GM19025 (cell line): ENCODE data around the gene DAAM2.

Experiments
- ATAC-seq: cut with Tn5 transposase; IDR thresholded peaks from one replicate; pipeline ENCODE4 v1.9.1; 2021; ENCODE audit warnings: mild to moderate bottlenecking, low read depth, moderate library complexity; ENCODE audit not compliant: unreplicated experiment

DAAM2 gene

GRCh38 chr6:39791850-39792539 is at the start of gene DAAM2:
TSS of gene DAAM2 (plus strand) at chr6:39792376. CDS start at chr6:39856303, 63,927 bp downstream.
- ATAC-seq: no peak

- no peak for ATAC-seq
Observed at GRCh38 chr6:39746795-39747194, 45.4 kb upstream of the DAAM2 start.

GRCh38 chr6:39752835-39753724 is 39.1 kb upstream of the DAAM2 start:
- no peak for ATAC-seq

GRCh38 chr6:39753725-39754045 is 38.5 kb upstream of the DAAM2 start:
- no peak for ATAC-seq

DNA sequence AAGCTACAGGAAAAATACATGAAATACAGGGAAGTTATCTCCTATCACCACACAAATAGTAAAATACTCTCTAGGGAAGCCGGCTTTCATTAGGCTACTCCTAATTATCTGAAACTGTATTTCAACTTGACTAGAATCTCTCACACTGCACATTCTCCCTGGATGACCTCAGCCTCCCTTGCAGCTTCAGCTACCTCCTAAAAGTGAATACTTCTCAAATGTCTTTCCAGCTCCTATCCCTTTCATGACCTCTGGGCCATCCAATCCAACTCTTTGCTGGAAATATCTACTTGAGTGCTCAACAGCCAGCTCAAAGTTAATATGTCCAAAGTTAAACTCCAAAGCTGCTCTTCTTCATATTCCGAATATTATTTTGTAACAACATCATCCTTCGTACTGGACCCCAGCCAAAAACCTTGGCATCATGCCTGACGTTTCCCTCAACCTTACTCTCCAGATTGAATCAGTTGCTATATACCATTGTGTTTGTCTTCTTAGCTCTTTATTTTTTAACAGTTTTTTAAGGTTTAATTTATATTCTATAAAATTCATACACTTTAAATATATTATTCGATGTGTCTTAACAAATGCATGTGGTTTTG is 37.6 kb upstream of the DAAM2 start:
- ATAC-seq: no peak

- ATAC-seq: no peak
Observed at GRCh38 chr6:39755231-39755630, 36.9 kb upstream of the DAAM2 start.

DNA sequence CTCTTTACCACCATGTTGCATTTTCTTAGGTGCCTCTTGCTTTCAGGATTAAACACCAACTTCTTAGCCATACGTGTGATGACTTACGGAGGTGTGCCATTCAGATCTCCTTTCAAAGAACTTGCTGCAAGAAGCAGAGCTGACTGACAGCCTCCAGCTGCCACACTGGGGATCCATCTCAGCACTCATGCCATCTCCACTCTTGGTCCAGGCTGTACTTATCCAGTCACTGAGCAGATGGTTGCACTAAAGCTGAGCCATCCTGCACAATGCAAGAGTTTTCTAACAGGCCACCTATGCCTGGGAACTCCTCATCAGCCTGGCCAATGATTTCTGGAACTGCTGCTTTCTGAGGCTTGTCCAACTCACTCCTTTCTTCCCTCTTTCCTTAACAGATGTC is 35.6 kb upstream of the DAAM2 start:
- no peak for ATAC-seq

- no peak for ATAC-seq
Observed at GRCh38 chr6:39758905-39759605, 33.1 kb upstream of the DAAM2 start.

DNA sequence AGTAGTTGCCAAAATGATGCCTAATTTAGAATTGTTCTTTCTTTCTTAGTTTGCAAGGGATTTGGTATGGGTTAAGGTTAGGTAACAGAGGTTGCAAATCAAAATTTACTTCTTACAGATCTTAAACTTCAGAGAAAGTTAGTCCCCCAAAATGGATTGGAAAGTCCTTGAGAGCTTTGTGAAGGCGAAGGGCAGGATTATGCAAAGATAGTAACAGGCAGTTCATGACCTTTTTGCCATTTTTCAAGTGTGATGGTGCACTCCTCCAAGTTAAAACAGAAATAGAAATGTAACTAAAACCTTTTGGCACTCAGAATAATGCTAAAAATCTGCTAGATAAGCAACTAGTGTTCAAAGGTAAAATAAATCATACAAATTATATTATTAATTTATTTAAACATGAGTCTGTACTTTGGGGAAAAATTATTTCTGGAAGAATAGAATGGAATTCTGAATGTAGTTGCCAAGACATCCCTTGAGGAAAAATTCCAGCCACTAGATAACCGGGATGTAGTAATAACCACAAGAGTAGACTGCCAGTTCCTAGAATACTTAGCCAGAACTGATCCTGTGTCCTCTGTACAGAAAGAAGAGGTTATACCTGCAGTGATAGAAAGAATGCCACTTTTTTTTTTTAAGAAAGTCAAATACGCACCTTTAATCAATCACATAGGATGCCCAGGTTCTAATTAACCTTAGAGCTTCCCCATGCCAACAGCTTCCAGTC is 31.8 kb upstream of the DAAM2 start:
- ATAC-seq: no peak

GRCh38 chr6:39765508-39766065 is 26.6 kb upstream of the DAAM2 start:
- ATAC-seq: no peak

GRCh38 chr6:39769012-39769411 is 23.2 kb upstream of the DAAM2 start:
- ATAC-seq: no peak

DNA sequence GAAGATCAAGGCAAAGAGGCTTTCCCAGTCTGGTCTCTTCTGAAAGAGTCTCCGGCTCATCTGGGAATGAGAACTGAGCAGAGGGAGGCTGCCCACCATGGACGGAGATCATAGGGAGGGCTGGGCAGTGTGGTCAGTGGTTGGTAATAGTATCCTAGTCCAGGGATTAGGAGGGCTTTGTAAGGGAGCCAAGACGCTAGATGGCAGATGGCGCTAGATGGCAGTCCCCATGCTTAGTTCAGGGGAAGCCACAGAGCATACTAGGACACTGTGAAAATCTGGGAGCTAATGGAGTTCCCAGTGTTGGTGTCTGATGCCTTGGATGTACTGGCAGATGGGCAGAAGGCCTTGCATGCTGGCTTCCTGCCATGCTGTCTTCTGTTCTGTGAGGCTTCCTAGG is 21.7 kb upstream of the DAAM2 start:
- no peak for ATAC-seq

DNA sequence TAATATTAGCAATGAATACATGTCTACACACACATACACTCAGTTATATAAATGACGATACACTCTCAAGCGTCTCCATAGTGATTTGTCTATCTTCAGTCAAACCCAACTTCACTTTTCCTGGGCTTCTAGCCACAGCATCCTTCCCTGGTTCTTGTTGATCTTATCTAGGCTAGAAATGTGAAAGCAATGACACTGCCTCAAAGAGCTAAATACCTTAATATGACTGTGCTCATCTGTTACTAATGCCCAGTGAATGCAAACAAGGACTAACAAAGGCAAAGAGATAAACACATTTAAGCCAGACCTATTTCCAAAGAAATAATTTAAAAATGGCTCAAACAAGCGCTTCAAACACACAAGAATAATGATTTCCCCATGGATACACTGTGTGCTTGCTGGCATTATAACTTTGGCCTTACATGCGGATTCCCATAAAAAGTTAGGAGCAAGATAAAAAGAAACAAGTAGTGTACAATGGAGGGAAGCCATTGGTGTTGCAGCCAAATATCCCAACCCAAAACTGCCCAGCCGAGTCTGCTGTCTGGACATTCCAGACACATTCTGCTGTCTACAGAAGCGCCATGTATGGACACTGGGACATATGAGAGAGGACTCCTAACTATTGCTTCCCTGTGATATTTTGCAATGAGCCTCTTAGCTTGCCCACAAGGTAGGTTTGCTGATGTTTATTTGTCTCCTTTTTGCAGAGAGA is 19.5 kb upstream of the DAAM2 start:
- ATAC-seq: no peak

DNA sequence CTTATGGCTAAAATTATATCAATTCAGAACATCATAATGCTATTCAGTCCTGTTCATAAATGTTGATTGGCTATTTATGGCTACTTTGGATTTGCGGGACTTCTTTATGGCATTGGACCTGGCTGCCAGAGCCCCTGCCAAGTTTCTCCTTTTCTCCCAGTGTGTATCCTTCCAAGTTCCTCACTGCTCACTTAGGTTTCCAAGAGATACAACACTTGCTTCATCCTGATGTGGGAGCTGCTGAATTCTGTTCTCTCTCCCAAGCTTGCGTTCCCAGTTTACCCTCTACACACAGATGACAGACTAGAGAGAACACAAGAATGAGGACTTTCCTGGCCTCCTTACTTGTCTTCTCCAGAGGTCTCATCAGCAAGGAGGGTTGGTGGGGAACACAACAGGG is 18.4 kb upstream of the DAAM2 start:
- ATAC-seq: no peak

DNA sequence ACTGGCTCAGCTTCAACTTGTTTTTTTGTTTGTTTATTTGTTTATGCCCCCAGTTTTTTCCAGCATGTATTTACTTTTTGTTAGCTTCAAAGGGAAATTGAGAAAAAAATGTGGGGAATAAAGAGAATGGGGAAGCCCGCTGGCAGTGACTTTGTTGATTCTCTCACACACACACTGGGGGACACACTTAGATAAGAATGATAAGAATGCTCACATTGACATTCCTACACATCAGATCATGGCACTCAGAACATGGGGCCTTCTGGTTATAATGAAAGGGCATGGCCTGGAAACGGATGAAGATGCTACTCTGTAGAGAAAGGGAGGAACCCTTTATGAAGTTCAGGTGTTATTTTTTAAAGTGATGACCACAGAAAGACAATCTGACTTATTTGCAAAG is 15.6 kb upstream of the DAAM2 start:
- no peak for ATAC-seq

DNA sequence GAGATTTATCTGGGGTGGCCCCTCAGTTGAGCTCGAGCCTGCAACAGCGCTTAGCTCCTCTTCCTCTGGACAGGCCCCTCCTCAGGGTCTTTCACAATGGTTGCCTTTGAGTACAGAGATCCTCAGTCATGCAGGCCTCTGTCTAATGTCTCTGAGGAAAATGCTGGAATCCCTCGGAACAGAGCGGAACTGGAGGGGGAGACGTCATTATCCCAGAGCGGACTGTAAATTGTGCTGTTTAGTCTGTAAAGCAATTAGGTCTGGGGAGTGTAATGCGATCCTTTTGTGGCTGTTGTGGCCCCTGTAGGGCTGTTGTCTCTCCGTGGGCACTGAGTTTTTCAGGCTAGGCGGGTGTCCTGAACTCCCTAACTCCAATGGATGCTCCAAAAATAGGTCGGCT is 15.0 kb upstream of the DAAM2 start:
- ATAC-seq: no peak

DNA sequence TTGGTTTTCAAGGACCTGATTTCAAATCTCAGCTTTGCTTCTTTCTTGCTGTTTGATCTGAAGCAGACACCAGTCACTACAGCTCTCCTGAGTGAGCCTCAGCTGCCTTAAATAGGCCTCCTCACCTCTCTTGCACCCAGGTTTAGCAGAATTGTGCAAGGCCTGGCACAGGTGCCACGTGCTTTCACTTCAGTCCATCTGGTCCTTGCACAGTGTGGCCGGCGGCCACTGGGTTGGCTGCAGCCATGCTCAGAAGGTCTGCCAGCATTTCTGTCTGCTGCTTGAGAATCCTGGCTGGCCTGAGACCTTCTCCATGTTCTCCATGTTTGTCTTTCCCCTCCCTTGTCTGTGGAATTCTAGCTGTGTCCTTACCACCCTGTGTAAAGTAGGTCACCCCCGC is 14.5 kb upstream of the DAAM2 start:
- no peak for ATAC-seq

GRCh38 chr6:39778581-39779255 is 13.5 kb upstream of the DAAM2 start:
- ATAC-seq: no peak

- ATAC-seq: no peak
Observed at GRCh38 chr6:39785281-39785680, 6.9 kb upstream of the DAAM2 start.
